NCI-H1417 (cell line): ENCODE data around the gene GNAT1.
A peak's percentile ranks its signal among the peaks of the same experiment; 100 is the strongest.

Experiments used
- DNase-seq, 3 experiments: peaks; one replicate each; lab custom pipeline; 2025; lab: John Stamatoyannopoulos, UW

The GNAT1 gene

GRCh38 chr3:50190936-50191660 lies at the start of gene GNAT1:
Gene GNAT1 (plus strand): TSS chr3:50191610. CDS start chr3:50191726, 116 bp downstream.
- DNase-seq = no peak

GRCh38 chr3:50146316-50146901 lies 45.0 kb upstream of the GNAT1 start:
- no peak for DNase-seq

GRCh38 chr3:50147016-50147415 lies 44.4 kb upstream of the GNAT1 start:
- DNase-seq = no peak

- DNase-seq = no peak
Measured at GRCh38 chr3:50147447-50147846, 44.0 kb upstream of the GNAT1 start.

GRCh38 chr3:50147861-50148260 lies 43.5 kb upstream of the GNAT1 start:
- no peak for DNase-seq

- DNase-seq = no peak
Measured at GRCh38 chr3:50150404-50150750, 41.0 kb upstream of the GNAT1 start.

- no peak for DNase-seq
Measured at GRCh38 chr3:50150863-50151686, 40.3 kb upstream of the GNAT1 start.

GRCh38 chr3:50151728-50152127 lies 39.7 kb upstream of the GNAT1 start:
- DNase-seq = no peak

- DNase-seq = no peak
Measured at GRCh38 chr3:50153782-50154475, 37.5 kb upstream of the GNAT1 start.

- DNase-seq = peak in 1 of 3 experiments; percentile 80
Measured at GRCh38 chr3:50154476-50154839, 37.0 kb upstream of the GNAT1 start.

- peak; percentile 58 to 80 (median 80) for DNase-seq
Measured at GRCh38 chr3:50154840-50155490, 36.4 kb upstream of the GNAT1 start, which contains the start of gene SEMA3F. Gene SEMA3F (plus strand): TSS chr3:50155324. CDS start chr3:50159623, 4,299 bp downstream.

GRCh38 chr3:50155491-50155878 lies 35.9 kb upstream of the GNAT1 start:
- DNase-seq = no peak

- DNase-seq = no peak
Measured at GRCh38 chr3:50155891-50156290, 35.5 kb upstream of the GNAT1 start.

- no peak for DNase-seq
Measured at GRCh38 chr3:50156549-50157493, 34.6 kb upstream of the GNAT1 start.

- peak in 1 of 3 experiments; percentile 26 for DNase-seq
Measured at GRCh38 chr3:50157827-50158529, 33.4 kb upstream of the GNAT1 start.

GRCh38 chr3:50158530-50159146 lies 32.8 kb upstream of the GNAT1 start:
- DNase-seq = no peak

GRCh38 chr3:50160561-50160983 lies 30.8 kb upstream of the GNAT1 start:
- DNase-seq = no peak

GRCh38 chr3:50161320-50161719 lies 30.1 kb upstream of the GNAT1 start:
- no peak for DNase-seq
